ENCODE data around the gene SLC16A13.

The SLC16A13 gene

DNA sequence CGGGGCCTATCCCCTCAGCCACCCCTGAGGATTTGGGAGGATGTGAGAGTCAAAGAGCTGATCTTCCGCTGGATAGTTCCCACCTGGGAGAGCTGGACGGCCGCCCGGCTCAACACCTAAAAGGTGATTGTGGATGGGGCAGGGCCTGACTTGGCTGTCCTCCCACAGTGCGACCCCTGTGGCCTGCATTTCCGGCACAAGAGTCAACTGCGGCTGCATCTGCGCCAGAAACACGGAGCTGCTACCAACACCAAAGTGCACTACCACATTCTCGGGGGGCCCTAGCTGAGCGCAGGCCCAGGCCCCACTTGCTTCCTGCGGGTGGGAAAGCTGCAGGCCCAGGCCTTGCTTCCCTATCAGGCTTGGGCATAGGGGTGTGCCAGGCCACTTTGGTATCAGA, 8.5 kb upstream of the SLC16A13 start:
- no peak for TF ChIP-seq POLR2AphosphoS5 (IDR thresholded peaks at IDR 0.05; ENCODE audit: low read depth, low read length)
- no peak for TF ChIP-seq TAF1 (IDR thresholded peaks at IDR 0.05; ENCODE audit: borderline replicate concordance, insufficient read depth, low read length)
- no peak for TF ChIP-seq SIN3A (IDR thresholded peaks at IDR 0.05; ENCODE audit: borderline replicate concordance, insufficient read depth, low read length)
- TF ChIP-seq, protein P1, sequence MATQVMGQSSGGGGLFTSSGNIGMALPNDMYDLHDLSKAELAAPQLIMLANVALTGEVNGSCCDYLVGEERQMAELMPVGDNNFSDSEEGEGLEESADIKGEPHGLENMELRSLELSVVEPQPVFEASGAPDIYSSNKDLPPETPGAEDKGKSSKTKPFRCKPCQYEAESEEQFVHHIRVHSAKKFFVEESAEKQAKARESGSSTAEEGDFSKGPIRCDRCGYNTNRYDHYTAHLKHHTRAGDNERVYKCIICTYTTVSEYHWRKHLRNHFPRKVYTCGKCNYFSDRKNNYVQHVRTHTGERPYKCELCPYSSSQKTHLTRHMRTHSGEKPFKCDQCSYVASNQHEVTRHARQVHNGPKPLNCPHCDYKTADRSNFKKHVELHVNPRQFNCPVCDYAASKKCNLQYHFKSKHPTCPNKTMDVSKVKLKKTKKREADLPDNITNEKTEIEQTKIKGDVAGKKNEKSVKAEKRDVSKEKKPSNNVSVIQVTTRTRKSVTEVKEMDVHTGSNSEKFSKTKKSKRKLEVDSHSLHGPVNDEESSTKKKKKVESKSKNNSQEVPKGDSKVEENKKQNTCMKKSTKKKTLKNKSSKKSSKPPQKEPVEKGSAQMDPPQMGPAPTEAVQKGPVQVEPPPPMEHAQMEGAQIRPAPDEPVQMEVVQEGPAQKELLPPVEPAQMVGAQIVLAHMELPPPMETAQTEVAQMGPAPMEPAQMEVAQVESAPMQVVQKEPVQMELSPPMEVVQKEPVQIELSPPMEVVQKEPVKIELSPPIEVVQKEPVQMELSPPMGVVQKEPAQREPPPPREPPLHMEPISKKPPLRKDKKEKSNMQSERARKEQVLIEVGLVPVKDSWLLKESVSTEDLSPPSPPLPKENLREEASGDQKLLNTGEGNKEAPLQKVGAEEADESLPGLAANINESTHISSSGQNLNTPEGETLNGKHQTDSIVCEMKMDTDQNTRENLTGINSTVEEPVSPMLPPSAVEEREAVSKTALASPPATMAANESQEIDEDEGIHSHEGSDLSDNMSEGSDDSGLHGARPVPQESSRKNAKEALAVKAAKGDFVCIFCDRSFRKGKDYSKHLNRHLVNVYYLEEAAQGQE (IDR thresholded peaks at IDR 0.05; ENCODE audit: insufficient read depth in 1 of 2, low read depth in 2 of 2, low read length in 2 of 2): no peak
- TF ChIP-seq FOXP2 (optimal IDR thresholded peaks at IDR 0.05; ENCODE audit: borderline replicate concordance, extremely low read depth, extremely low read length, insufficient read depth): no peak

DNA sequence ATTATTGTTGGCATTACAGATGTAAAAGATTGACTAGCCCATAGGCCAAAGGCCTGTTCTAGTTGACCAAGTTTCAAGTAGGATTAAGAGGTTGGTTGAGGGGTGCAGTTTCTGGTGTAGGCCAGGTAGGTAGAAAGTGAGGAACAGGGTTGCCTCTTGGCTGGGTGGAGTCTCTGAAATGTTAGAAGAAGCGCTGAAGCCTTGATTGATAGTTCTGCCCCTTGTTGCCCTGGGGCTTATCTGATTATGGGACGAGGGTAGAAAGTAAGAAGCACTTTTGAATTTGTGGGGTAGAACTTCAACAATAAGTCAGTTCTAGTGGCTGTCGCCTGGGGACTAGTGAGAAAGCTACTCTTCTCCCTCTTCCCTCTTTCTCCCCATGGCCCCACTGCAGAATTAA, 6.7 kb upstream of the SLC16A13 start:
- TF ChIP-seq TAF1 (IDR thresholded peaks at IDR 0.05; ENCODE audit: borderline replicate concordance, insufficient read depth, low read length): no peak
- TF ChIP-seq POLR2AphosphoS5 (IDR thresholded peaks at IDR 0.05; ENCODE audit: low read depth, low read length): no peak

DNA sequence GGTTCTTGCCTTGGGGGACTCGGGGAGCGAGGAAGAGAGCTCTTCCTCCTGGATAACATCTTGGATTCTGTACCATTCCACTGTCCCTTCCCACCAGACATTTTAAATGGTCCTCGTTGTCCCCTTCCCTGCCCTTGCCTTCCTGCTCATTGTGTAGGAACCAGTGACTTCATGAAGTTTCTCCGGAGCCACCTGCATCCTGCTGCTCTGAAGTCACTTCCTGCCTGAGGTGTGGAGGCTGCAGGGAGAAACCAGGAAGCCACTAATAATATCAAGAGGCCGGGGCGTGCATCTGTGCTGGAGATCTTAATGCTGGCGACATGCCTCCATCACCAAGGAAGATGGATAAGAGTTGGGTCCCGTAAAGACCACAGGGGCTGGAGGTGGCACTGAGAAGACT, 6.2 kb upstream of the SLC16A13 start:
- TF ChIP-seq TAF1 (IDR thresholded peaks at IDR 0.05; ENCODE audit: borderline replicate concordance, insufficient read depth, low read length) (no peak), SIN3A (IDR thresholded peaks at IDR 0.05; ENCODE audit: borderline replicate concordance, insufficient read depth, low read length) (no peak), POLR2AphosphoS5 (IDR thresholded peaks at IDR 0.05; ENCODE audit: low read depth, low read length) (no peak), FOXP2 (optimal IDR thresholded peaks at IDR 0.05; ENCODE audit: borderline replicate concordance, extremely low read depth, extremely low read length, insufficient read depth) (no peak)
- TF ChIP-seq, protein P1 (IDR thresholded peaks at IDR 0.05; ENCODE audit: insufficient read depth in 1 of 2, low read depth in 2 of 2, low read length in 2 of 2): no peak

DNA sequence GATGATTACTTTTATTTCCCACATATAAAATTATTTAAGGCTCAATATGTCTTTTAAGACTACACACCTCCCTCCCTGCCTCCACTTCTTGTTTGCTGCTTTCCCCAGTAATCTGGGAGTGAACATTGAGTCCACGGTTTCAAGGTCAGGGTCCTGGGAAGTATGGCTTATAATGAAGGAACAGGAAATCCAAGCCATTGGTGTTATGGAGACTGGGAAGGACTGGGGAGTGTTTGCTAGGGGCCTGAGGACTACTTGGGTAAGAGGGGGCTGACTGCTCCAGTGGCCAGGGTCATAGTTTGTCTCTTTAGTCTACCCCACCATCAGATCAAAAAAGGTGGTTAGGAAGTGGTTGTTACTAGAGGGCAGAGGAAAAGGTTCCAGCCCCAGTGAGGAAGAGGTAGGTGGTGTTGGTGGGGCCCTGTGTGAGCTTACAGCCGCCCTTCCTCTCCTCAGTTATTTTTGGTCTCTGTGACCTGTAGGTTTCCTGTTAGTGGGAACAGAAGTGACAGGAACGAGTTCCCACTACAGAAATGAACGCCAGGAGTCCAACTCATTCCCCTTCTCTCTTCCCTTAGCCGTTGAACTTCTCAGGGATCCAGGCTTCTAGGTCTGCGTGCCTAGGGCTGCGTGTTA, 742 bp upstream of the SLC16A13 start:
- TF ChIP-seq SIN3A (IDR thresholded peaks at IDR 0.05; ENCODE audit: borderline replicate concordance, insufficient read depth, low read length): no peak
- no peak for TF ChIP-seq FOXP2 (optimal IDR thresholded peaks at IDR 0.05; ENCODE audit: borderline replicate concordance, extremely low read depth, extremely low read length, insufficient read depth)
- TF ChIP-seq, protein P1 (IDR thresholded peaks at IDR 0.05; ENCODE audit: insufficient read depth in 1 of 2, low read depth in 2 of 2, low read length in 2 of 2): no peak
- no peak for TF ChIP-seq TAF1 (IDR thresholded peaks at IDR 0.05; ENCODE audit: borderline replicate concordance, insufficient read depth, low read length)
- no peak for TF ChIP-seq POLR2AphosphoS5 (IDR thresholded peaks at IDR 0.05; ENCODE audit: low read depth, low read length)

DNA sequence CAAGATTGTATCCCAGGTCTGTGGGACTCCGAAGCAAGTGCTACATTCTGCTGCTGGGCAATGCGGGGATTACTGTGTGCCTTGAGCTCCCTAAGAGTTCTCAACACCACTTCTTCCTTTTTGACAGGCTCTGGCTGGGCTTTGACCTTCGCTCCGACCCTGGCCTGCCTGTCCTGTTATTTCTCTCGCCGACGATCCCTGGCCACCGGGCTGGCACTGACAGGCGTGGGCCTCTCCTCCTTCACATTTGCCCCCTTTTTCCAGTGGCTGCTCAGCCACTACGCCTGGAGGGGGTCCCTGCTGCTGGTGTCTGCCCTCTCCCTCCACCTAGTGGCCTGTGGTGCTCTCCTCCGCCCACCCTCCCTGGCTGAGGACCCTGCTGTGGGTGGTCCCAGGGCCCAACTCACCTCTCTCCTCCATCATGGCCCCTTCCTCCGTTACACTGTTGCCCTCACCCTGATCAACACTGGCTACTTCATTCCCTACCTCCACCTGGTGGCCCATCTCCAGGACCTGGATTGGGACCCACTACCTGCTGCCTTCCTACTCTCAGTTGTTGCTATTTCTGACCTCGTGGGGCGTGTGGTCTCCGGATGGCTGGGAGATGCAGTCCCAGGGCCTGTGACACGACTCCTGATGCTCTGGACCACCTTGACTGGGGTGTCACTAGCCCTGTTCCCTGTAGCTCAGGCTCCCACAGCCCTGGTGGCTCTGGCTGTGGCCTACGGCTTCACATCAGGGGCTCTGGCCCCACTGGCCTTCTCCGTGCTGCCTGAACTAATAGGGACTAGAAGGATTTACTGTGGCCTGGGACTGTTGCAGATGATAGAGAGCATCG, 2.4 kb downstream of the SLC16A13 start:
- TF ChIP-seq POLR2AphosphoS5 (IDR thresholded peaks at IDR 0.05; ENCODE audit: low read depth, low read length) (no peak), FOXP2 (optimal IDR thresholded peaks at IDR 0.05; ENCODE audit: borderline replicate concordance, extremely low read depth, extremely low read length, insufficient read depth) (no peak), TAF1 (IDR thresholded peaks at IDR 0.05; ENCODE audit: borderline replicate concordance, insufficient read depth, low read length) (no peak), SIN3A (IDR thresholded peaks at IDR 0.05; ENCODE audit: borderline replicate concordance, insufficient read depth, low read length) (no peak)
- TF ChIP-seq, protein P1 (IDR thresholded peaks at IDR 0.05; ENCODE audit: insufficient read depth in 1 of 2, low read depth in 2 of 2, low read length in 2 of 2): no peak
